ENCODE measurements around the gene ABHD17B. TPM values are rescaled to one million over a fixed set of nuclear protein-coding genes. Genes with fewer than 3 reads are reported as not detected.

Gene ABHD17B
- 16.4 and 60.2 TPM in 2 replicates for total RNA-seq

DNA sequence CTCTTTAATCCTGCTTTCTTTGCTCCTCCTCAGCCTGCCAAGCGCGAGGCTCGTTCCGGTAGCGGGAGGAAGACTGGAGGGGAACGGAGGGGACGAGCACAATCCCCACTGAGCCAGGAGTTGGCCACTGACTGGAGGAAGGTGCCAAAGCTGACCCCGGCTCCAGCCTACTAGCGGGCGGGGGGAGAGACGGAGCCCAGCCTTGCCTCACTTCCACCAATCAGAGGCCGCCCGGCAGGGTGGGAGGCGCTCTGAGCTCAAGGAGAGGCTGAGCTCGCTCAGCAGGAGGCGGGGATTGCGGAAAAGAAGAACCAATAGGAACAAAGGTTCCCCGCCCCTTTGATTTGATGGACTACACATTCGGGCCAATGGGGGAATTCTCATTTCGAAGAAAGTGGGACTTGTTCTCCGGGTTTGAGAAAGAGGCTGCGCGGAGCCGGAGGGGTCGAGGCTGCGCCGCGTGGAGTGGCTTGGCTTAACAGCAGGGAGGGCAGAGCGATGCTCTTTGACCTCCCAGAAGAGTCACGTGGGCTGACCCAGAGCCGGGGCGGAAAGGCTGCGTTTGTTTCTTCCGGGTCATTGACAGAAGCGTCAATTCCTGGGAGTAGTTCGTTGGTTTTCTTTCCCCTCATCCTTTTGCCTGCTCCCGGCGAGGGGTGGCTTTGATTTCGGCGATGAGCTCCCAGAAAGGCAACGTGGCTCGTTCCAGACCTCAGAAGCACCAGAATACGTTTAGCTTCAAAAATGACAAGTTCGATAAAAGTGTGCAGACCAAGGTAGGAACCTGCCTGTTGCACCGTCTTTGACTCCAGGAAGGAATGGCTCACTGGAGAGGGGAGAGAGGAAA, at the start of gene ABHD17B, which contains the start of gene C9orf85:
TSS of gene ABHD17B (minus strand) at position 133 of the 847 bp plus-strand sequence. CDS start 36,113 bp downstream, outside the sequence.
TSS of gene C9orf85 (plus strand) at position 579 of the 847 bp plus-strand sequence. CDS start at position 675, 96 bp downstream.

Other genes starting within 250 kb of the ABHD17B start
- gene CEMIP2, start 142.7 kb downstream of the ABHD17B start, total RNA-seq: 25.6 and 81.5 TPM in 2 replicates
- gene C9orf85, start 446 bp upstream of the ABHD17B start, total RNA-seq: 11.5 and 22.2 TPM in 2 replicates
- not detected in 2 replicates for gene C9orf57, start 149.4 kb upstream of the ABHD17B start, total RNA-seq
- gene GDA, start 238.2 kb upstream of the ABHD17B start, total RNA-seq: 1.0 and 2.2 TPM in 2 replicates